B cell (primary cell): ENCODE results near the gene NOL3.

Experiments
- CTCF ChIP-seq: fragments of 200-600 bp; IDR thresholded peaks from one replicate; pipeline ENCODE4 v1.8.0; 2022; ENCODE audit warnings: antibody characterized with exemption, mild to moderate bottlenecking
- EZH2 ChIP-seq: IDR thresholded peaks from 2 replicates; pipeline ENCODE4 v1.6.1; 2012; ENCODE audit warnings: borderline replicate concordance, low read depth, mild to moderate bottlenecking, moderate library complexity, low read length; ENCODE audit not compliant: insufficient read depth, poor library complexity, severe bottlenecking

DNA sequence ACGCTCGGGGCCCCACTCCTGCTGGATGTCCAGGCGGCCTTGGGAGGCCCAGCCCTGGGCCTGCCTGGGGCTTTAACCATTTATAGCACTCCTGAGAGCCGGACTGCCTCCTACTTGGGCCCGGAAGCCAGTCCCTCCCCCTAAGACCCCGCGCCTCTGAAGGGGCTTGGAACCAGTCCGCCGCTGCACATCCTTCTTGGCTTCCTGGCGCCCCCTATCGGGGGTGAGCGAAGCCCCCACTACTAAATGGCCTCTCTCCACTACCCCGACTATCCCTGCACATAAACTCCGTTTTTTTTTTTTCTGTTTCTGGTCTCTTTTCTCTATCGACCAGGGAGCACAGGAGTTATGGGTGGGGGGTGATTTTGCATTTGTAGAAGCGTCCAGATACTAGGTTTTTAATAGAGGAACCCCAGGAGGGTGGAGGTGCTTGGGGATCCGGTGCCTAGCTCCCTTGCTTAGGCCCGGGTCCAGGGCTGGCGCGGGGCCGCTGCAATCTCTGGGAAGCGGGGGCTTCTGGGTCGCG lies 633 bp upstream of the NOL3 start:
- peak; percentile 49 for TF ChIP-seq CTCF
- TF ChIP-seq EZH2 = no peak
